Stimulated activated naive CD8-positive, alpha-beta T cell treated with anti-CD3 and anti-CD28 coated beads, Interleukin-15, Interleukin-2, amounts not matched to agents 100 U/mL and 50 U/mL, for 24 hours (primary cell): ENCODE results near the gene NME4.
"Not testable (repeated sequence)": the region's sequence is repeated elsewhere in the genome, so short reads cannot be mapped to it uniquely, and the experiment has no call there.

Source experiments
- ATAC-seq: fragments of 150-1000 bp; cut with Tn5 transposase; one replicate; pipeline ENCODE4 v1.10.0; 2021
- DNase-seq: peaks from one replicate; pipeline ENCODE4 v3.0.0; 2021

The NME4 gene

DNA sequence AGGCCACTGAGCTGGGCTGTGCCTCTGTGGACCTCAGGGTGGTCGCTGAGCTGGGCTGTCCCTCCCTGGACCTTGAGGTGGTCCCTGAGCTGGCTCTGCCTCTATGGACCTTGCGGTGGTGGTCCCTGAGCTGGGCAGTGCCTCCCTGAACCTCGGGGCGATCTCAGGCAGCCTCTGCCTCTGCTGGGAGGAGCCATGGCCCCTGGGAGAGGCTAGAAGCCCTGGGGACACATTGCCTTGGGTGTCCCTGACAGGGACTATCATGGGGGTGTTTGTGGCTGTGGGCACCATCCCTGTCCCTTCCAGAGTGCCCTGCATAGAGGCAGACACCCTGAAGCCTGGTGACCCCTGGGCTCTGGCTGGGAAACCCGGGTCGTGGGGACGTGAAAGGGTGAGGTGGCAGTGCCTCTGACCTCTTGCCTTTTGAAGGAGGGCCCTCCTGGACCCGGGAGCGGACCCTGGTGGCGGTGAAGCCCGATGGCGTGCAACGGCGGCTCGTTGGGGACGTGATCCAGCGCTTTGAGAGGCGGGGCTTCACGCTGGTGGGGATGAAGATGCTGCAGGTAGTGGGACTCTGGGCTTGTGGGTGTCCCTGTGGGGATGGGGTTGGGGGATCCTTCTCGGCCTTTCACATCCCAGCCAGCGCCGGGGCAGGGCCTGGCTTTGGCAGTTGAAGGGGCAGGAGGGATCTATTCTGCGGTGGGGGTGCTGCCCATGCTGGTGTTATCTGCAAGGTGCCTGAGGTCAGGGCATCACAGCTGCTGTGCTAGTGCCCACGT is 1.8 kb downstream of the NME4 start:
- DNase-seq (no peak), ATAC-seq (no peak)

DNA sequence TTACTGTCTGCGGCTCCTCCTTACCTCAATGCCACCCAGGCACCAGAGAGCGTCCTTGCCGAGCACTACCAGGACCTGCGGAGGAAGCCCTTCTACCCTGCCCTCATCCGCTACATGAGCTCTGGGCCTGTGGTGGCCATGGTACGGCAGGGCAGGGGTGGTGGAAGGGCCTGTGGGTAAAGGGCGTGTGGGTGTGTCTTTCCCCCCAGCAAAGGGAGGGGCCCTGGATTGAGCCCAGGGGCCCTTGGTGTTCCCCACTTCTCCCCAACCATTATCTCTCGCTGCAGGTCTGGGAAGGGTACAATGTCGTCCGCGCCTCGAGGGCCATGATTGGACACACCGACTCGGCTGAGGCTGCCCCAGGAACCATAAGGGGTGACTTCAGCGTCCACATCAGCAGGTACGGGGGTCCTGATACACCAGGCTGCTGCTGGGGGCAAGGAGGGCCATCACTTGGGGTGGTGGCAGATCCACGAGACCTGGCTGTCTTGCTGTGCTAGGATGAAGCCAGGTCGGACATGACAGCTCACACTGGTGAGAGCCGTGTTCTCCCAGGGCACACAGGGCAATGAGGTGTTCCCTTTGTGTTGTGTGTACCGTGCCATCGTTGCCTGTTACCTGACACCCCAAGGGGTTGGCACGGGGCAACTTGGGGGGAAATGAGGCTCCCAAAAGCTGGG is 2.5 kb downstream of the NME4 start:
- ATAC-seq (no peak), DNase-seq (no peak)

DNA sequence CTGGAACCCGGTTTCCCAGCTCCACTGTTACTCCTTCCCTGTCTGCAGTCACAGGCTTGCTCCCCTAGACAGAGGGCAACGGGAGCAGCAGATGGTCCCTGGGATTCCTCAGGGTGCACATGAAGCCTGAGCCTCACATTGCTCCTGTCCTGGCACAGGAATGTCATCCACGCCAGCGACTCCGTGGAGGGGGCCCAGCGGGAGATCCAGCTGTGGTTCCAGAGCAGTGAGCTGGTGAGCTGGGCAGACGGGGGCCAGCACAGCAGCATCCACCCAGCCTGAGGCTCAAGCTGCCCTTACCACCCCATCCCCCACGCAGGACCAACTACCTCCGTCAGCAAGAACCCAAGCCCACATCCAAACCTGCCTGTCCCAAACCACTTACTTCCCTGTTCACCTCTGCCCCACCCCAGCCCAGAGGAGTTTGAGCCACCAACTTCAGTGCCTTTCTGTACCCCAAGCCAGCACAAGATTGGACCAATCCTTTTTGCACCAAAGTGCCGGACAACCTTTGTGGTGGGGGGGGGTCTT is 3.1 kb downstream of the NME4 start:
- ATAC-seq = no peak
- no peak for DNase-seq

DNA sequence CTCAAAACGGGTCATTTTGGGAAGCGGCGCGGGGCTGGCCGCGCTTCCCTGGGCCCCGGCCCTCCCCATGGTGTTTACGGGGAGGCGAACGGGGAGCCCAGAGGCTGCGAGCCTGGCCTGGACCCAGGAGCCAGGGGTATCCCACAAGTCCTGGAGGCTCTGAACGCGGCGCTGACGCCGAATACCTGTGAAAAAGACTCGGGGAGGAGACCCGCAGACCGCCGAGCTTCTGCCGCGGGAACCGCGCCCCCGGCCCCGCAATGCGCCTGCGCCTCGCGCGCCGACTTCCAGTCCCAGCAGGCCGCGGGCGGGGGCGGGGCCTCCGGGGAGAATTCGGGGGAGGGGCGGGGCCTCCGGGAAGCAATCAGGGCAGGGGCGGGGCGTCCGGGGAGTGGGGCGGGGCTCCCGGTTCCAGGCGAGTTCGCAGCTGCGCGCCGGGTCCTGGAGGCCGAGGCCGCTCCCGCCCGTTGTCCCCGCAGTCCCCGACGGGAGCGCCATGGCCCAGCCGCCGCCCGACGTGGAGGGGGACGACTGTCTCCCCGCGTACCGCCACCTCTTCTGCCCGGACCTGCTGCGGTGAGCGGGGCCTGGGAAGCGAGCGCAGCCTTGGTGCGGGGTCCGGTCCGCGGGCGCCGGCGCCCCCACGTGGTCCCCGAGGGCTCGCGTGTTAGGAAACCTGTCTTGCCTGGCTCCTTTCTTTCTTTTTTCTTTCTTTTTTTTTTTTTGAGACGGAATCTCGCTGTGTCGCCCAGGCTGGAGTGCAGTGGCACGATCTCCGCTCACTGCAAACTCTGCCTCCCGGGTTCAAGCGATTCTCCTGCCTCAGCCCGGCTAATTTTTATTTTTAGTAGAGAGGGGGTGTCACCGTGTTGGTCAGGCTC is 4.7 kb downstream of the NME4 start, which contains the start of gene DECR2:
Gene DECR2, plus strand, starts transcription at position 418 of the 881 bp plus-strand sequence. Its CDS starts 79 bp downstream, at position 497.
- DNase-seq = peak; percentile 100
- ATAC-seq = peak; percentile 85

DNA sequence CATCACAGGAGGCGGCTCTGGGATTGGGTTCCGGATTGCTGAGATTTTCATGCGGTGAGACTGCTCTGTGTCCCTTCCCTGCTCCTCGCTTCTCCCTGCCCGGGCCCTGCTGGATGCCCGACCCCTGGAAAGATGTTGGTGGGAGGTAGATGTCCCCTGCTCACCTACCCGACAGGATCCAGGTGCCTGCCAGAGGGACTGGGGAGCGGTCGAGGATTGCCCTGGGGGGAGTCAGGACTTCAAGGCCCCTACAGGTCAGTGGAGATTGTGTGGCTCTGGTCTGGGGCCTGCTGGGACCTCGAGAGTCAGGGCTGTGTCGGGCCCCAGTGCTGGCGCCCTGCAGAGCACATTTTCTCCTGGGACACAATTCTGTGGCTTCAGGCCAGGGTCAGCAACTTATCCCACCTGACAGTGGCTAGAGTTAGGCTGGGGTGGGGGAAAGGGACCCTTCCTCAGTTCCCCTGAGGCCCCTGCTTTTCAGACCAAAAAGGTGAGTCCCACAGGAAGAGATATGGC is 8.0 kb downstream of the NME4 start:
- no peak for ATAC-seq

DNA sequence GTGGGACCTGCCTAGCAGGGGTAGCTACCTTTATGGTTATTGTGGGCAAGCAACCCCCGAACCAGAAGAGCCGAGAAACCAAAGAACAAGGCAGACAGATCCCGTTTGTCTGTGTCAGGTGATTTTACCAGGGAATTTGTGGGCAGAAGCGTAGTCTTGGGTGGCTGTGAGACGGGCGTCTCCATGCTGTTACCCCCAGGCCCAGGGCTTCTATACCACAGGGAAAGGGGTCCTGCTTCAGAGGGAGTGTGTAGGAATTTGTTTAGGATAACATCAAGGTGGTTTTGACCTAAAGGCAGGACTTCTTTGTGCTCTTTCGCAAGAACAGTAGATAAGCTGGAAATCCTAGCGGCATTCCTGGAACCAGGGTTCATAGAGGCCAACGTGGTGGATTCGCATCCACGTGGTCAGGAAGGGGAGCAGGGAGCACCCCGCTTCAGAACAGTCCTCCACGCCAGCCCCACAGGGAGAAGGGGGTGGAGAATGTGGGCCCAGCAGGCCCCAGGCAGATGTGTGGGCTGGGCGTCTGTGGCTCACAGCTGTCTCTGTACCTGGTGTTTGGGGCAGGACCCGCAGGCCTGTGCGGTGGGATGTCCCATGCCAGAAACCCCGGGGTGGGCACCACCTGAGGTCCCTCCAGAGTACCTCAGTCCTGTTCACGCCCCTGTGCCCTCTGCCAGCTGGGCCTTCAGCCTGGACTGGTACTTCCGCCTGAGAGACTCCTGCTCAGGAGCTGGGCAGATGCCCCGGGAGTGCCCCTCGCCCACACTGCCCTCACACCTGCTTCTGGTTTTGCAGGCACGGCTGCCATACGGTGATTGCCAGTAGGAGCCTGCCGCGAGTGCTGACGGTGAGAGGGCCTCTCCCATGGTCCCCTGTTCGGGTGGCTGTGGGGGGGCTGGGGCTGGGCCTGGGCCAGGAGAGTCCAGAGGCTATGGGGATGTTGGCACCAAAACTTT is 8.8 kb downstream of the NME4 start:
- DNase-seq (no peak), ATAC-seq (no peak)

More for the DNA sequence above, 8.0 kb downstream of the NME4 start:
- no peak for DNase-seq

DNA sequence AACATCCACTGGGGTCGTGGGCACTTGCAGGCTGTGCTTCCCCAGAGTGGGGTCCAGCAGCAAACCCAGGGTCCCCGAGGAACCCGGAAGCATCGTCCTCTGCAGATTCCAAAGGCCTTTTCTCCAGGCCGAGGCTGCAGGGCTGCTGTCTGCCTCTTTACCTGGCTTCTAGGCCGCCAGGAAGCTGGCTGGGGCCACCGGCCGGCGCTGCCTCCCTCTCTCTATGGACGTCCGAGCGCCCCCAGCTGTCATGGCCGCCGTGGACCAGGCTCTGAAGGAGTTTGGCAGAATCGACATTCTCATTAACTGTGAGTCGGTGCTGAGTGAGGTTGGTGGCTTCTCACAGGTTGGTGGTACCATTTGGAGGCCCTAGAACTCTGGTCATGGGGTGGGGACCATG is 10.3 kb downstream of the NME4 start:
- no peak for DNase-seq
- ATAC-seq = no peak

DNA sequence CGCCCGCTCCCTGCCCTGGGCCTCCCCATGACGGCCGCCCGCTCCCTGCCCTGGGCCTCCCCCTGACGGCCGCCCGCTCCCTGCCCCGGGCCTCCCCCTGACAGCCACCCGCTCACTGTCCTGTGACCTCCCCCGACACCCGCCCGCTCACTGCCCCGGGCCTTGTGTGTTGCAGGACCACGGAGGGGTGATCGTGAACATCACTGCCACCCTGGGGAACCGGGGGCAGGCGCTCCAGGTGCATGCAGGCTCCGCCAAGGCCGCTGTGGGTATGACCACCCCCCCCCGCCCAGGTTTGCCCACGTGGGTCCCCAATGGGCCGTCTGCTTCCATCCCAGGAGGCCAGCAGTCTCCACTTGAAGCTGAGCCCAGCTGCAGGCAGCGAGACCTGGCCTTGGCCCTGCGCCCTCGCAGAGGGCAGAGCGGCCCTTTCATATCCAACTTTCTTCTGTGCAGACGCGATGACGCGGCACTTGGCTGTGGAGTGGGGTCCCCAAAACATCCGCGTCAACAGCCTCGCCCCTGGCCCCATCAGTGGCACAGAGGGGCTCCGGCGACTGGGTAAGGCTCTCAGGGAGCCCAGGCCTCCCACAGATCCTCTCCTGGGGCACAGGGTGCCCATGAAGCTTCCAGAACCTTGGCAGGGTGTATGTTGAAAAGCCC is 13.6 kb downstream of the NME4 start:
- ATAC-seq (no peak), DNase-seq (no peak)

DNA sequence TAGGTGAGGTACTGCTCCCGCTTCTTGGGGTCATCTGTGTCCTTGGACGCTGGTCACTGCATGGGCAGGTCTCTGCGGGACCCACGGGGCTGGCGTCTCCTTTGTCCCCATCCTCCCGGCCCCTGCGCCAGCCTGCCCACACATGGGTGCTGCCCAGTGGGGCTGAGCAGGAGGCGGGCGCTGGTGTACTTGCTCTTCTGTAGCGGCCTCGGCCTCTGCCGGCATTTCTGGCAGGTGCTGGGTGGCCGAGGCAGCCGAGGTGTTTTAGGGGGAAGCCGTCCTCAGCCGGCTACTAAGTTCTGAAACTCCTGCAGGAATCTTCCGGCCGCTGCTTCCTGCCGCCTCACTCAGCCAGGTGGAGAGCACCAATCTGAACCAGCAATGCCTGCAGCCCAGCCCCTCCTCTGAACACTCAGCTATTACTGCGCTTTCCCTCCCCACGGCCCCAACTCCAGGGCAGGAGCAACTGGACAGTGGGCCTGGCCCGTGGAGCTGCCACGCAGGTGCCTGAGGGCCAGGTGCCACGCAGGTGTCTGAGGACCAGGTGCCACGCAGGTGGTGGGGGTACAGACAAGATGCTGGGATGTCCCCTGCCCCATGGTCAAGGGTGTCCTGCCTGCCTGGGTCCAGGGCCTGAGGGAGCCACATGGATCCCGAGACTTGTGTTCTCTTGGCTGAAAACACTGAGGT is 14.7 kb downstream of the NME4 start:
- no peak for ATAC-seq
- DNase-seq = no peak

DNA sequence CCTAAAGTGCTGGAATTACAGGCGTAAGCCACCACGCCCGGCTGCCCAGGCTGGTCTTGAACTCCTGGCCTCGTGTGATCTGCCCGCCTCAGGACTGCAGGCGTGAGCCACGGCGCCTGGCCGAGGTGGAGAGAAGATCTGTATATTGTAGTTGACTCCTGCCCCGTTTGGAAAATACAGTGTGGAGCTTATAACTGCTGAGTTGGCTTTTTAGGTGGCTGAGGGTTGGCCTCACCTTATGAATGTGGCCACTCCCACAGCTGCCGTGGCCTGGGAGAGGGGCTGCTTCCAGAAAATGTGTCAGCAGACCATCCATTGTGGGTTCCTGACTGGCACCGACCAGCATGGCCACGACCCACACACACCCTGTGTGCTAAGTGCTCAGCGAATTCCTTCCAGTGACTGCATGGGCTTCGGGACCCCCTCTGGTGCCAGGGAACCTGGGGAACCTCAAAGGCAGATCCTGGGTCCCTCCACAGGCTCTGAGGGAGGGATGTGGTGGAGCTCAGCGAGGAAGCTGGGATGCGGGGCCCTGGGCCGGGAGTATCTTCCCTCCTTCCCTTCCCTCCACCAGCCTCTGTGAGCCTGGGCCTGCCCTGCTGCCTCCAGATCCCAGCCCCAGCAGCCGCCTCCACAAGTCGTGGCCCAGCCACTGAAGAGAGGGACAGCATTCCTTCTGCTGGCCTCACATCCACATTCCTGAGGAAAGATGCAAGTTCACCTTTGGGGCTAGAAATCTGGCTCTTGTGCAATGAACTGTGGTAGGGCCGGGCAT is 17.6 kb downstream of the NME4 start:
- DNase-seq (no peak), ATAC-seq (no peak)

DNA sequence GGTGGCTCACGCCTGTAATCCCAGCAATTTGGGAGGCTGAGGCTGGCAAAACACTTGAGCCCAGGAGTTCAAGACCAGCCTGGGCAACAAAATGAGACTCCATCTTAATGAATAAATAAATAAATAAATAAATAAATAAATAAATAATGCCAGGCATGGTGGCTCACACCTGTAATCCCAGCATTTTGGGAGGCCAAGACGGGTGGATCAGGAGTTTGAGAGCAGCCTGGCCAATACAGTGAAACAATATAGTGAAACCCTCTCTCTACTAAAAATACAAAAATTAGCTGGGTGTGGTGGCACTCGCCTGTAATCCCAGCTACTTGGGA is 18.1 kb downstream of the NME4 start:
- ATAC-seq, DNase-seq: not testable (repeated sequence)

DNA sequence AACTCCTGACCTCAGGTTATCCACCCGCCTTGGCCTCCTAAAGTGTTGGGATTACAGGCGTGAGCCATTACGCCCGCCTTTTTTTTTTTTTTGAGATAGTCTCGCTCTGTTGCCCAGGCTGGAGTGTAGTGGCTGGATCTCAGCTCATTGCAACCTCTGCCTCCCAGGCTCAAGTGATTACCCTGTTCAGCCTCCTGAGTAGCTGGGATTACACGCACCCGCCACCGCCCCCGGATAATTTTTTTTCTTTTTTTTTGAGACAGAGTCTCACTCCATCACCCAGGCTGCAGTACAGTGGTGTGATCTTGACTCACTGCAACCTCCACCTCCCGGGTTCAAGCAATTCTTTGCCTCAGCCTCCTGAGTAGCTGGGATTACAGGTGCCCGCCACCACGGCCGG is 25.2 kb downstream of the NME4 start:
- ATAC-seq, DNase-seq: not testable (repeated sequence)

DNA sequence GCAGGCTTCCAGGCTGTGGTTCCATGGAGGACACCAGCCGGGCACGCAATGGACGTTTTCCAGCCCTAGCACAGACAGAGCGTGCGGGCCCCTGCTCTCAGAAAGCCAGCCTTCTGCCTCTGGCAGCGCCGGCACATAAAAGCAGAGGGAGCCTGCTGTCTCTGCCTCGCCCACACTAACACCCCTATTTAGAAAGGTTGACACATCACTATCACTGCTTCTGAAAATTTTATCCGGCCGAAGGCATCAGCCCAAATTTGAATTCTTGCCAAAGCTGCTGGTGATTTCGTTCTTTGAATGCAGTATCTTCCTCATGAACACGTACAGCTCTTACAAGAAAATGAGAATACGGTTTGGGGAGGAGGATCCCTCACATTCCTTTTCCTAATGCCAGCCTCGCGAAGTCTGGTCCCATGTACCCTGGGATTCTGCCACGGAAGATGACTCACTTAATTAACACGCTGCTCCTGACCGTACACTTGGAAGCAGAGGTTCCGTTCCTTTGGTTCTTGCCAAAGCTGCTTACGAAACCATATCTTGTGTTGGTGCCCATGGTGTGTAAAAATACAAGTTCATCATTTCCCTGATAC is 27.1 kb downstream of the NME4 start:
- ATAC-seq = no peak
- DNase-seq = no peak

DNA sequence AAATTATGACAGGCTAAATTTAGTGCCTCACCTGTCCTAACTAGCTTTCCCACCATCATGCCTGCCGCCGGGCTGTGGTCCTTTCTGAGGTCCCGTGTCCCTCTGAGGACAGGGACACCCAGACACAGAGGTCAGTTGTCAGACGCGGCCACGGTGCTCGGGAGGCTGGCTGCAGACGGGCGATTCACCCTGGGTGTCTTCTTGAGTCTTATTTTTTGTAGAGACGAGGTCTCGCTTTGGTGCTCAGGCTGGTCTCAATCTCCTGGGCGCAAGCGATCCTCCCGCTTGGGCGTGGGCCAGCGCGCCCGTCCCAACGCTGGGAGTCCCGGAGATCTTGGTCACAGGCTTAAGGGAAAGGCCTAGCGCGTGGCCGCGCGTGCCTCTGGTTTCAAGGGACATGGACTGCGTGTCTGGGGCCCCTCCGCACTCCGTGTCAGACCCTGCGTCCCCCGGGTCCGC is 27.7 kb downstream of the NME4 start:
- DNase-seq (no peak), ATAC-seq (no peak)

DNA sequence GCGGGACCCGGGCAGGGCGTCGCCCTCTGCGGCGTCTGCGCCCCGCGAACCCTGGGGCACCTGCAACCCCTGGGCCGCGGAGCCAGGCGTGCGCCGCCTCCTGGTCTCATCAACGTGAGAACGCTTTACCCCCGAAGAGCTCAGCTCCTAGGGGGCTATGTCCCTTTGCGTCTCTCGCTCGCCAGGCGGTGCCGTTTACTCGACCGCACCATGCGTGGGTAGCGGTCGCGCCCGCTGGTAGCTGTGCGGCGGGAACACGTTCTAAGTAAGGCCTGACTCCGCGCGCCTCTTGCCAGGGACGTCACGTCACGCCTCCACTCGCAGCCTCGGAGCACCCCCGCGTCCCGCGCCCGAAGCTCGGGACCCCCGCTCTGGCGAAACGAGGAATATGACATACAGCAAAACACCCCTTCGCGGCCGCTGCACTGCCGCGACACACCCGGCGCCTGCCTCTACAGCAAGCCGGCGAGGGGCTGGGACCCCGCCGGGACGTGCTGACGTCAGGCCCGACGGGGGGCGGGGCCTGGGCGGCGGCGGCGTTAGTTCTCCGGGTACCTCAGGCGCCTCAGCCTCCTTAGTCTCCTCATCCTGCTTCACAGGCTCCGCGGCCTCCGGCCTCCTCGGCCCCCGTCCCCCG is 28.2 kb downstream of the NME4 start, which contains the start of gene RAB11FIP3:
Gene RAB11FIP3, plus strand, starts transcription at position 568 of the 637 bp plus-strand sequence. CDS start 358 bp downstream, outside the sequence.
- peak; percentile 94 for ATAC-seq
- peak; percentile 89 for DNase-seq

DNA sequence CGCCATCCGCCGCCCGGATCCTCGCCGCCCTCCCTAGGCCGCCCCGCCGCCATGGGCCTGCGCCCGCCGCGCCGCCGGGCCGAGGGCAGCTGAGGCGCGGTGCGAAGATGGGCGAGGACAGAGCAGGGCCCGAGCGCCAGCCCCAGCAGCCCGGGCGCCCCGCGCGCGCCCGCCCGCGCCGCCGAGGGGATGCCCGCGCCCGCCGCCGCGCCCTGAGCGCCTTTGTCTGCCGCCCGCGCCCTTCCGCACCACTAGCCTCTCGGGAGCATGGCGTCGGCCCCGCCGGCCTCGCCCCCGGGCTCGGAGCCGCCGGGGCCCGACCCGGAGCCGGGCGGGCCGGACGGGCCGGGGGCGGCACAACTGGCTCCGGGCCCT is 28.7 kb downstream of the NME4 start:
- DNase-seq (peak; percentile 58), ATAC-seq (peak; percentile 68)

DNA sequence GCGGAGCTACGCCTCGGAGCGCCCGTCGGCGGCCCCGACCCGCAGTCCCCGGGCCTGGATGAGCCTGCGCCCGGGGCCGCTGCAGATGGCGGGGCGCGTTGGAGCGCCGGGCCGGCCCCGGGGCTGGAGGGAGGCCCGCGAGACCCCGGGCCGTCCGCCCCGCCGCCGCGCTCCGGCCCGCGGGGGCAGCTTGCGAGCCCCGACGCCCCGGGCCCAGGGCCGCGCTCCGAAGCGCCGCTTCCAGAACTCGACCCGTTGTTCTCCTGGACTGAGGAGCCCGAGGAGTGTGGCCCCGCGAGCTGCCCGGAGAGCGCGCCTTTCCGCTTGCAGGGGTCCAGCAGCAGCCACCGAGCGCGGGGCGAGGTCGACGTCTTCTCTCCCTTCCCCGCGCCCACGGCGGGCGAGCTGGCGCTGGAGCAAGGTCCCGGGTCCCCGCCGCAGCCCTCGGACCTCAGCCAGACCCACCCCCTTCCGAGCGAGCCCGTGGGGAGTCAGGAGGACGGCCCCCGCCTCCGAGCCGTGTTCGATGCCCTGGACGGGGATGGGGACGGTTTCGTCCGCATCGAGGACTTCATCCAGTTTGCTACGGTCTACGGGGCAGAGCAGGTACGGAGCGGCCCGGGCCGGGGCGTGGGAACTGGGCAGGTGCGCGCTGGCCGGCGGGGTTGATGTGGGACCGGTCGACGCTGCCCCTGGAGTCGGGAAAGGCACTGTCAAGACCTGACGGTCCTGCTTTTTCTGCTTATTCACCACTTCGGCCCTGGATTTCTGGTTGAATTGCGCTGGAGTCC is 29.3 kb downstream of the NME4 start:
- DNase-seq (peak; percentile 24), ATAC-seq (no peak)
